Muscle of leg (tissue), 9 donors: Measurements from ENCODE around the gene PSMA3. TPM values are rescaled to one million over a fixed set of nuclear protein-coding genes. Genes with fewer than 3 reads are reported as not detected.

Experiments used
- polyA plus RNA-seq, 8 donors: library from polyadenylated mRNA; unstranded; fragments of 120-200 nt; gene quantifications; one replicate each; pipeline versions ENCODE4 v1.2.1 to v1.2.3, GENCODE V29; 2013; ENCODE audit warnings: inconsistent platforms in 1 of 8, low replicate concordance in 1 of 8; ENCODE audit not compliant: insufficient read length in 8 of 8, insufficient read depth in 1 of 8
- total RNA-seq: library from RNA; stranded (reverse); fragments of 120-200 nt; gene quantifications from one replicate; pipeline ENCODE4 v1.2.4, GENCODE V29; 2013

The PSMA3 gene
- total and polyA plus RNA-seq, 9 donors, result 56.3 to 104 (median 88.1) TPM

Other genes with a start within 250 kb of the PSMA3 start
- gene ARMH4, start 92.6 kb upstream of the PSMA3 start, total RNA-seq, result 11.3 TPM
- 10 to 100 TPM in 3 of 8 donors, 1 to 10 TPM in 5; 4.8 to 17.6 (median 8.5) TPM for gene ARMH4, start 92.6 kb upstream of the PSMA3 start, polyA plus RNA-seq
- gene ACTR10, start 44.7 kb upstream of the PSMA3 start, total RNA-seq, result 67.7 TPM
- gene ACTR10, start 44.7 kb upstream of the PSMA3 start, polyA plus RNA-seq, result 10 to 100 TPM; 59.4 to 74.8 (median 69.3) TPM
- gene ARID4A, start 53.7 kb downstream of the PSMA3 start, total RNA-seq, result 11.3 TPM
- 10 to 100 TPM in 7 of 8 donors, 1 to 10 TPM in 1; 9.2 to 15.4 (median 13.7) TPM for gene ARID4A, start 53.7 kb downstream of the PSMA3 start, polyA plus RNA-seq
- not detected for gene TOMM20L, start 151.1 kb downstream of the PSMA3 start, total RNA-seq
- gene TOMM20L, start 151.1 kb downstream of the PSMA3 start, polyA plus RNA-seq, result under 1 TPM in 7 of 8 donors, not detected in 1; 0.44 to 0.90 (median 0.78) TPM
- gene TIMM9, start 182.7 kb downstream of the PSMA3 start, total RNA-seq, result 42.5 TPM
- 10 to 100 TPM; 77.4 to 99.1 (median 86.9) TPM for gene TIMM9, start 182.7 kb downstream of the PSMA3 start, polyA plus RNA-seq
- 20.1 TPM for gene KIAA0586, start 182.9 kb downstream of the PSMA3 start, total RNA-seq
- 10 to 100 TPM; 11.2 to 17.8 (median 16.7) TPM for gene KIAA0586, start 182.9 kb downstream of the PSMA3 start, polyA plus RNA-seq